Hepatocyte (in vitro differentiated cells): Measurements from ENCODE around the gene PHACTR2.

ENCODE experiments used
- EZH2phosphoT487 ChIP-seq: fragments of 200-600 bp; sonication (generic); IDR thresholded peaks from one replicate; pipeline ENCODE4 v1.6.1; 2018; ENCODE audit warnings: antibody characterized with exemption, mild to moderate bottlenecking, low read depth, moderate library complexity; ENCODE audit not compliant: unreplicated experiment, severe bottlenecking
- TF ChIP-seq, protein P1 (sequence below): fragments of 200-600 bp; sonication (generic); IDR thresholded peaks from 2 replicates; pipeline ENCODE4 v1.5.1; 2016; ENCODE audit warnings: antibody characterized with exemption, mild to moderate bottlenecking; ENCODE audit not compliant: poor library complexity

DNA sequence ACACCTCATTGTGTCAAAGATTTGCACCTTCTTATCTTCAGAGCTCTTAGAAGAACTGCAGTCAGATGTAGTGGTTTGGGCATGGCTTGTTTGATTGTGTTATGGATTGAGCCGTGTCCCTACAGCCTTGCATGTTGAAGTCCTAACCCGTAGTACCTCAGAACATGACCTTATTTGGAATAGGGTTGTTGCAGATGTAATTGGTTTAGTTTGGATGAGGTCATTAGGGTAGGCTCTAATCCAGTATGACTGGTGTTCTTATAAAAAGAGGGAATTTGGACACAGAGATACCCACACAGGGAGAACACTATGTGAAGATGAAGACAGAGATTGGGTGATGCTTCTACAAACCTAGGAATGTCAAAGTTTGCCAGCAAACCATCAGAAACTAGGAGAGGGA, 35.4 kb upstream of the PHACTR2 start:
- no peak for TF ChIP-seq EZH2phosphoT487
- TF ChIP-seq, protein P1, sequence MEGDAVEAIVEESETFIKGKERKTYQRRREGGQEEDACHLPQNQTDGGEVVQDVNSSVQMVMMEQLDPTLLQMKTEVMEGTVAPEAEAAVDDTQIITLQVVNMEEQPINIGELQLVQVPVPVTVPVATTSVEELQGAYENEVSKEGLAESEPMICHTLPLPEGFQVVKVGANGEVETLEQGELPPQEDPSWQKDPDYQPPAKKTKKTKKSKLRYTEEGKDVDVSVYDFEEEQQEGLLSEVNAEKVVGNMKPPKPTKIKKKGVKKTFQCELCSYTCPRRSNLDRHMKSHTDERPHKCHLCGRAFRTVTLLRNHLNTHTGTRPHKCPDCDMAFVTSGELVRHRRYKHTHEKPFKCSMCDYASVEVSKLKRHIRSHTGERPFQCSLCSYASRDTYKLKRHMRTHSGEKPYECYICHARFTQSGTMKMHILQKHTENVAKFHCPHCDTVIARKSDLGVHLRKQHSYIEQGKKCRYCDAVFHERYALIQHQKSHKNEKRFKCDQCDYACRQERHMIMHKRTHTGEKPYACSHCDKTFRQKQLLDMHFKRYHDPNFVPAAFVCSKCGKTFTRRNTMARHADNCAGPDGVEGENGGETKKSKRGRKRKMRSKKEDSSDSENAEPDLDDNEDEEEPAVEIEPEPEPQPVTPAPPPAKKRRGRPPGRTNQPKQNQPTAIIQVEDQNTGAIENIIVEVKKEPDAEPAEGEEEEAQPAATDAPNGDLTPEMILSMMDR: no peak
